Activated CD4-positive, alpha-beta T cell treated with anti-CD3 and anti-CD28 coated beads, Interleukin-10, Interleukin-2, amounts not matched to agents 100 ng/mL and 50 ng/mL, durations not matched to agents 16 hours and 8 hours (primary cell): ENCODE measurements around the gene NALCN.

Source experiments
- DNase-seq: peaks from one replicate; pipeline ENCODE4 v3.0.0-alpha.2; 2020

The NALCN gene

DNA sequence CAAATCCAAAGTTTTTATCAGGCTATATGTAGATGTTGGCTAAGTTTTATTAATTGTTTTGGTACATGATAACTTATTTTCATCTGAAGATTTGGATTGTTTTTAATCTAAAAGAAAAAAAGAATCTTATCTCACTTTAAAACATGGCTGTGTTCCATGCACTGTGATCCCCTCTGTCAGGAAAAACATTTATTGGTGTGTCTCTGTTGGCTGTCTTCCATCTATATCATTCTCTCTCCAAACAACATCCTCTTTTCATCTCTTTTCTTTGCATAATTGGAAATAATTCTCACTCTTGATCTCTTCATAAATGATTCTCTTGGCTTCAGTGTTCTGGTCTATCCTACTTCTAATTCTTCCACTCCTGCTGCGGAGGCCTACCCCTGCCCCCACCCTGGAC lies 4.2 kb downstream of the NALCN start:
- no peak for DNase-seq

DNA sequence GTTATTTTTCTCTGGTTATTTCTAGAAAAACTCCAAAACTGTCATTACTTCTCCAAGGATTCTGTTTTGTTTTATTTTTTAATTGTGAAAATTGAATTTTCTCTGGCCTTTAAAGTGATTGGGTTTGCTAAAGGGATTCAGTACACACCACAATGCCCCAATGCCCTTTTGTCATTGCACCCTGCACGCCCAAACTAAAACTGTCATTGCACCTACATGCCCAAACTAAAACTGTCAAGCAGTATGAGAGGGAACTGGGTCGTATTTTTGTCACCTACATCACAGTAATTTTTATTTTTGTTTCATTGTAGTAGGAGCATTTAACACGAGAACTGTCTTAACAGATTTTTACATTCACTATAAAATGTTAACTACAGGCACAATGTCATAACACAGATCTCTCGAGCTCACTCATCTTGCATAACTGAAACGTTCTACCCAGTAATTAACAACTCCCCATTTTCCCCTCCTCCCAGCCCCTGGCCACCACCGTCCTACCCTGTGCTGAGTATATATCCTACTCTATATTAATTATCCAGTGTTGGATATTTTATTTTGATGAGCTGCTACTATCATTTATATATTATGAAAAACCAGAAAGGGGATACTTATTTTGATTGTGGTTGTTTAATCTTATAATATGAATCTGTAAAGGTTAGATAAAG lies 7.2 kb downstream of the NALCN start:
- no peak for DNase-seq

DNA sequence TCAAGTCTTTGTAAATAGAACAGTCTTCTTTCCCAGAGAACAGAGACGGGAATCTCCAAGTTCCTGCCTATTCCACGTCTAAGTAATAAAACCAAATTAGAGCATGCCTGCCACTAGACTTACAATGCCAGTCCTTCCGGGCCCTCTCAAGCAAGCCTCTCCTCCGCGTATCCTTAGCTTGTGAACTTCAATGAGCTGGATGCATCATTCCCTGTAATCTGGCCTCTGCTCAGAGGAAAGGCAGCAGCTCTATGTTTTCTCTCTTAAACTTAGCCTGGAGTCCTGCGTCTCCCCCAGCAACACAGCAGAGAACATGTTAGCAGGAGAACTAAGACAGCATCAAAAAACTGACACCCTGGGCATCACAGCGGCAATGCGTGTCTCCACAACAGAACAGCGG lies 8.2 kb downstream of the NALCN start:
- no peak for DNase-seq

DNA sequence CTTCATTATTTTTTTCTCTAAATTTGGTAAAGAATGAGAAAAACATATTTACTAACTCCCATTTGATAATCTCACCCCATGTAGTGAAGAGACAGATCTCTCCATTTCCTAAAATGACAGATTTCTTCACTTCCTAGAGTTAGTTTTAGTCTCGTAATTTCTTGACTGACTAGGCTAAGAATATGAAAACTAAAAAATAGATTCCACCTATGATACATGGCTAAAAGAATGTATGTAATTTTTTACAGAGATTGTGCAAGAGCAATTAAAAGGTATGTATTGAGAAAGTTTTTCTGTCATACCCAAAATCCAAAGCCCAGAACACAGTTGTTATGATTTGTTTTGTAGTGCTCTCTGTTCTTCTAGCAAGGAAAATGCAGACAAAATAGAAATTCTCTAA lies 9.5 kb downstream of the NALCN start:
- no peak for DNase-seq

DNA sequence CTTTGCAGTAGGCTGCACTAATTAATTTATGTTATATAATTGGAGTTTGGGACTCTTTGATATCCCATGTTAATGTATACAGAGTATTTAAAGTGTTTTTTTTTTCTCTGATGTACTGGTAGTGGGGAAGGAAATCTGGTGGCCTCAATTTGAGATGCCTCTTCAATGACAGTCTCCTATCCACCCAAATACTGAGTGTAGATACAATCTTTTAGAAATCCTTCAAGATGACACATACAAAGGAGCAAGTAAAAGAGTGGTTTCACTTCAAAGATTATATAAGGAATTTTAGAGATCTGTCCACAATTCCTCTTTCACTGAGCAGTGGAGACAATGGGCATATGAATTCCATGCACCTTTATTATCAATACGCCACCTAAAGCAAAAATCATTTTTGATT lies 15.1 kb downstream of the NALCN start:
- no peak for DNase-seq

DNA sequence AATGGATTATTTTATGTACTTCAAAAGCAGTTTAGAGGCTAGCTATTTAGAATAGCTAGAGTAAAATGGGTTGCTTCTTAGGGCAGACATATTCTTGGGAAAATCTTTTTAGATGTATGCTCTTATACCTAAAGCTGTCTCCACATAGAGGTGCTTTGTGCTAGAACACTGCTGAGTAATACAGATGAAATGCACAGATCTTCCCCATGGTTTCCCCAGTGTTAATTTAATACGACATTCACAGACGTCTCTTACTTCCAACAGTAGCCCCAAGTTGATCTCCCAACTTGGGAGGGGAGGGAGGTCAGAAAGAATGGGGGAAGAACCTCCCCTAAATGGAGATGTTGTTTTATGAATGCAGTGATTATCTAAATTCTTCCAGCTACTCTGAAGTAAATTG lies 16.9 kb downstream of the NALCN start:
- no peak for DNase-seq

DNA sequence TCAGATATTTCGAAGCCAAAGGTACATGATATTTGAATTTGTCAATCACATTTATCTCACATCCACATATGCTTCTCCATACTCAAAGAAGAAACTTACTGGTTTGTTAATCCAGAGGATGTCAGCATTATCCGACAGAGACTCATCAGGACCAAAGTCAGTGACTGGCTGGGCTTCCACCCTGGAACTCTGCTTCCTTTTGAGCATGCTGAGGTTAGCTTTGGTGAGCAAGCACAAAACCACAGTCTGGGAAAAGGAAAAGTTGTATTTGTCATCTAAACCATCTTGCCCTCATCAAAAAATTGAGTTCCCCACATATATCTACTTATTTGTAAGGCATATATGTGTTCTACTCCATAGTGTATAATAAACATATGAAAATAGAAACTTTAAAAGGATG lies 17.4 kb downstream of the NALCN start:
- no peak for DNase-seq

DNA sequence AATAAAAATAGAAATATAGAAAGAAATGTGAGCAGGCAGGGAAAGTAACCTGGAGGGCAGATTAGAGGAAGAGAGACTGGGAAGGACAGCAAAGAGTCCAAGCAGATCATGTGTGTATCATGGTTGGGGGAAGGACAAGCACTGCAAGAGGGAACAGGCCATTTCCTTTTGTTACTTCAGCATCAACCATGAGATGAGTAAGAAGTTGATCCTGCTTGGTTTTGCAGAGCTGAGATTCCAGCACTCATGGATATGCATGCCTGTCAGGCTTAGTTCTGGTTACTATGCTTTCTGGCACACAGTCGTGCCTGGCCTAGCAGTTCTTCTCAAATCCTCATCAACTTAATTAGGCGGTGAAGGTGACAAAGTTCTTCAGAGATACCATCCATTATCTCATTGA lies 18.1 kb downstream of the NALCN start:
- DNase-seq = no peak

DNA sequence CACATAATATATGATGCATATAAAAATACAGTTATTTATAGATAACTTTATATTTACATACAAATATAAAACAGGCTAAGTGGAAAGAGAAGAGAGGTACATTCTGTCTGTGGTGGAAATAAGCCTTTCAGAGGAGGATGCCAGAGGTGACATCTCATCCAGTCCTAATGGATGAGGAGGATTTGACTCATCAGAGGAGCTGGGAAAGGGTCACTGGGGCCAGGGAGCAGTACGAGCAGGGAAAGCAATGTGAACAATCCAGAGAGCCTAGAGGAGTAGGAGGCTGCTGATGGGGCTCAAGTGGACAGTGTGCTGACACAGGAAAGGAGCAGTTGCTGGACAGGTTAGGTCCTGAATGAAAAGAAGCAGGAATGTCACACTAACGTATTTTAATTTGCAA lies 18.6 kb downstream of the NALCN start:
- DNase-seq = no peak

DNA sequence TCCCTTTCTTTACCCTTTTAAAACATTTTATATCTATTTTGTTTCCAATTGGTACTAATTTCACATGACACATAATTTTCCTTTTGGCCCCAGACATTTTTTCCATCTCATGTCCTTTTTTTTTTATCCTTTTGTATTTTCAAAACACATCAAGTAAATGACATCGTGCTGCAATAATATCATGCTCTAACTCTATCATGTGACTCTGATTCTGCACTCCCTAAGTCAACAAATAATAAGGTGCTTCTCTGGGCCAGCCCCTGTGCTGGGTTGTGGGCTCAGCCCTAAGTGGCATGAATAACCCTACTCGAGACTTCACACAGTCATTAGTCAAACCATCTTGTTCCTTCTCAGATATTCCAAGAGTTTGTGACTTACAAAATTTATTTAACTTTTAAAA lies 21.7 kb downstream of the NALCN start:
- DNase-seq = no peak

DNA sequence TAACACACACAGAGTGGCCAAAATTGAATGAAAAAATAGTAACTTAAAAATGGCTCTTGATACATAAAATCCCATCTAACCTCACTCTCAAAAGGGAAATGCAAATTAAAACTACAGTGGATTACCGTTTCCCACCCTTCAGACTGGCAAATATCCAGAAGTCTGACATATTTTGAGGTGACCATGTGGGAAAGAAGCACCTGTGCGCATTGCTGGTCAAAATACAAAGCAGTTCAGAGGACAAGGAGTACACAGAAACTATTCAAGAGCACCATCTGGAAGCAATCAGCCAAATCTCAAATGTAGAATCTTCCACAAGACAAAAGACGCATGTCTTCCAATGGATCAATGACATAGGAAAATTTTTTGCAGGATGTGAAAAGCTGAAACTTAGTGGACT lies 23.2 kb downstream of the NALCN start:
- no peak for DNase-seq

DNA sequence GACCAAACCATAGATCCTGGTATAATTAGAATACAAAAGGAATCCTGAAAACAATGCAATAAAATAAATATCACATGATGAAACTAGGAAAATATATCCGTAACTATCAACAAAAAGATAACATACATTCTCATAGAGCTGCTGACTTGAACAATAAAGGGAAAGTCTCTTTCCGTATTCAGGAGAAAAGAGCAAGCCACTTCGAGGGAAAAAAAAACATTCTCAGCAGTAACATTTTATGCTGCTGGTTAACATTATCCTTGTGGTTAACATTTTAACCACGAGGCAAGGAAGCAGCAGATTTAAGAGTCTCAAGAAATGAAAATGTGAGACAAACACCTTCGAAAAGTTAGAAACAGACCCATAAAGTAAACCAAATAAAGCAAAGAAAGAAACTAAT lies 25.8 kb downstream of the NALCN start:
- no peak for DNase-seq

DNA sequence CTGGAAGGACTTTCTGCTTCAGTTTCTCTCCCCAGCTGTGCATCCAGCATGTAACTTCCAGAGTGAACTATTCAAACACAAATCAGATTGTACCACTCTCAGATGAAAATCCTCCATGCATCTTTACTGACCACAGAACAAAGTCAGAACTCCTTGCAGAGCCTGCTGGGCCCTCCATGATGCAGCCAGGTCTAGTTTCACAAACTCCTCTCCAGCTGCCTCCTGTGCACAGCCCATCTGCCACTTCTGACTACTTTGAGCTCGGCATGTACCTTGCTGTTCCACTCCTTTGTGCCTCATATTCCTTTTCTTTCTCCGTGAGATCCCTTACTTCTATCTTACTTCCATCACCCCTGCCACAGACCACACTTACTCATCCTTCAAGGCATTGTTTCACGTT lies 31.4 kb downstream of the NALCN start:
- no peak for DNase-seq

DNA sequence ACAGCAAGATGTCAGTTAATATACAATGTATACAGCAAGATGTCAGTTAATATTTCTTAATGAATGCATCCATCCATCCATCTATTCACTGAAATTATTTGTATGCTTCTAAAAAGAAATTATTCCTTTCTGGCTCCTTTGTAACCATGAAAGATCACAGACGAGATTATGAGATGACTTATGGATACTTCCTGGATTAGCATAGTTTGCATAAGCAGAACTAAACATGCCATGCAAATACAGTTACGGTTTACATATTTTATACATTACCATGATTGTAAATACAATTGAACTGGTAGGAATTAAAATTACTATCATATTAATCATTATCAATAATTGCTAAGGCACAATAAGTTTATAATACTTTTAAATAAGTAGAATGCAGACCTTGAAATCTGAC lies 32.7 kb downstream of the NALCN start:
- DNase-seq = no peak

DNA sequence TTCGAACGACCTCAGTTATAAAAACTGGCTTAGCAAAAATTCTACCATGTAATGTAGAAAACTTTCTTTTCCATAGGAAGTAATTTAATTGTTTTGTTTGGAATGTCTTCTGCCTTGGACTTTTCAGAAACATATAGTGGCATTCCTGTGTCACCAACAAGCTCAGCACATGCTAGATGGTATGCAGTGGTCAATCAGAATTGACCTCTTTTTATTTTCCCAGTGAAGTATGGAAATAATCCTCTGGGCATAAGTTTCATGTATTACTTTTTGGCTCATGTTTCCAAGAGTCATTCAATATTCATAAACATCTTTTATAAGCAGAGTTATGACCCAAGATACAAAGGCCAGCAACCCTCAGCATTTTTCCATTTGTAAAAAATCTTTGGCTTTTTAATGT lies 33.6 kb downstream of the NALCN start:
- no peak for DNase-seq

DNA sequence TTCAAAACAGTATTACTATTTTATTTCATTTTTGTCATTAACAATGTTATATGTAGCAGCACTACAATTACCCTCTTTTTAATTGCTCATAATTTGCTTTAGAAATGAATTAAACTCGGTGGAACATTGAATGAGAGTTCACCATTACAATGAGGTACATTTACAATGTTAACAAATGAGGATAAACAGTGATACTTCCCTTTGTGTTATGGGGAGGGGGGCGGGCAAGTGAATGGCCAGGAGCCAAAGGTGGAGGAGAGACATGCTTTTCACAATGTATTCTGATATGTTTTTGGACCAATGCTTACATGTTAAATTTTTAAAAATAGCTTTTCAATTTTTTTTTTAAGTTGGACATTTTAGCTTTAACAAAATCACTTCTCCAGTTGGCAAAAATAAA lies 34.2 kb downstream of the NALCN start:
- no peak for DNase-seq

DNA sequence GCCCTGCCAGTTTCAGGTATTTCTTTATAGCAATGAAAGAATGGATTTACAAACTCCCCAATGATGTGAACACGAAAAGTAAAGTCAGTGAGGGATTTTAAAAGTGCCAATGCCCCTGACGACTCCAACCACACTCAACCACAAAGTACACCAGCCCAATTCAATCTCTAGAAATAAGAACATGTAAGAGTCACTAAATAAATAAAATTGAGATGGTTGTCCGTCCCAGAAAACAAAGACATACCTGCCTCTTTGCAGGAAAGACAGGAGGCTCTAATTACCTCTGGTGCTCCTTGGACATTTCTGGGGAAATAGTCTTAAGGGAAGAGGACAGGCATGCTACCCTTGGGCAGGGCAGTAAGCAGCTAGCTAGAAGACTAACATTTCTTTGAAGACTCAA lies 55.8 kb downstream of the NALCN start:
- no peak for DNase-seq

DNA sequence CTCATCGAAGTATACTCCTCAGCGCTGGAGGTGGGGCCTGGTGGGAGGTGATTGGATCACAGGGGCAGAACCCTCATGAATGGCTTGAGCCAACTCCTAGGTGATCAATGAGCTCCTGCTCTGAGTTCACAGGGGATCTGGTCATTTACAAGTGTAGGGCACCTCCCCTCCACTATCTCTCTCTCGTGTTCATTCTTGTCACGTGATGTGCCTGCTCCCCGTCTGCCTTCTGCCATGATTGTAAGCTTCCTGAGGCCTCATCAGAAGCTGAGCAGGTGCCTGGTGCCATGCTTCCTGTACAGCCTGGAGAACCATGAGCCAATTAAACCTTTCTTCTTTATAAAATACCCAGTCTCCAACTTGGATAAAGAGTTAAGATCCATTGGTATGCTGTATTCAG lies 61.4 kb downstream of the NALCN start:
- no peak for DNase-seq

DNA sequence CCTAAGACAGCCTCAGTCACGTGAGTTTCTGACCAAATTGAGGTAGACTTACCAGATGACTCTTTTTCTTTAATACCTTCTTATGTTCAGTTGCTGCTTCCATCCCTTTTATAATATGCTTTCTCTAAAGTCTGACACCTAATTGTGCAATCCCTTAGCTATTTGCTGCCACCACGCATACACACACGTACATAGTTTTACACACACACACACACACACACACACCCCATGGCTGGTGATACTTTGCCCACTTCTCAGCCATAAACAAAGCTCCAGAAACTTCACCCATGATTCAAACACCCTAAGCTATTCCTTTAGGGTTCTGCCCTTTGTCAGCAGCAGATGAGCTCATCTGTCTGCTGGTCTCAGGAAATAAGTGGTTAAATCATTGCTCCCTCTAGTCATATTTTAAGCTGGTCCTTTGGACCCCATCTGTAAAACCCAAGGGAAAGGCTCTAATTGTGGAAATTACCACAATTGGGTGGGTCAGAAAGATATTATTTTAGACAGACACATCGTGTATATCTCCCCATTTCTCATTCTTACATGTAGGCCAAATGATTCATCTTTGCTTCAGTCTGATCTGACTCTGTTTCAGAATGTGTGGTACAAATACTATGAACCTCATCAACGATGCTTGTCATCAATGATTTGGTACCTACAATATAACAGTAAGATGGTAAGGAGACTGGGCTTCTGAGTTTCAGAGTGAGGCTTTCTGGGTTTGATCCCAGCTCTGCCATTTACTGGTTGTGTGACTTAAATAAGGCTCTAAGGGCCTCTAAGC lies 69.2 kb downstream of the NALCN start:
- DNase-seq = peak; percentile 1

DNA sequence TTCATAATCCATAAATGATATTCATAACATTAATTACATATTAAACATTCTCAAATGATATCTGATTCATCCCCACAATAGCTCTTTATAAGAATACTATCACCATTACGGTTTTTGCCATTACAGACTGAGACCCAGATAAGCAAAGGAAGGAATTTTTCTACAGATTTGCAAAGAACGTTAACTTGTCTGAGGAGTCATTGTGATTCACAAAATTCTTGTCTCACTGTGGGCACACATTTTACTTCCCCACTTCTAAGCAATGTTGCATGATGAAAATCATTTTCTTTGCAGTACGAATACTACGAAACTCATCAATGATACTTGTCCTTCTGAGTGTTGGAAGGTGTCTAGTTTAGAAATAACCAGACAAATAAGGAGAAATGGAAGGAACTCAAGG lies 70.1 kb downstream of the NALCN start:
- no peak for DNase-seq

DNA sequence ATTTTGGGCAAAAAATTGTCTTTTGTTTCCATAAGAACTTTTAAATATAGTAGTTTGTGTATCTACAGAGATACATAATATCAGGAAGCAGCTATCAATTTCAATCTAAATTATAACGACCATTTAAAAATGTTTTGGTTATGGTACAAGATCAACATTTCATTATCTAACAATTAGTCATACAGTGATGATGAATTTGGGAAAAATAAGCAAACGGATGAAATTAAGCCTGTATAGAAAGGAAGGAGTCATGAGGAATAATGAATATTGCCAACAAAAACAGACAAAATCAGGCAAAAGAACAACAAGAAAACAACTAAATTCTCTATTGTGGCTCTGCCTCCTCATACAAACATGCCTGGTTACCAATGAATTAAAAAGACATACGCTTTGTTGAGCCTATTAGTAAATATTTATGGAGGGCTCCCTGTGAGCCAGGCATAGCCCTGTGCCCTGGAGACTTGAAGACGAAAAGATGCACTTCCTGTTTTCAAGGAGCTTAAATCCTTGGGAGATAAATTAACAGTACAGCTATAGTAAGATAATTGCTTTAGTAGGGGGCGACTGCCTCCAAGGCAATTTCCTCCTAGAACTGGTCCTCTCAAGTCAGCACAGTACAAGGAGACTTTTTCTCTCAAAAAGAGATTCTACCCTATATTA lies 73.0 kb downstream of the NALCN start:
- DNase-seq = no peak

DNA sequence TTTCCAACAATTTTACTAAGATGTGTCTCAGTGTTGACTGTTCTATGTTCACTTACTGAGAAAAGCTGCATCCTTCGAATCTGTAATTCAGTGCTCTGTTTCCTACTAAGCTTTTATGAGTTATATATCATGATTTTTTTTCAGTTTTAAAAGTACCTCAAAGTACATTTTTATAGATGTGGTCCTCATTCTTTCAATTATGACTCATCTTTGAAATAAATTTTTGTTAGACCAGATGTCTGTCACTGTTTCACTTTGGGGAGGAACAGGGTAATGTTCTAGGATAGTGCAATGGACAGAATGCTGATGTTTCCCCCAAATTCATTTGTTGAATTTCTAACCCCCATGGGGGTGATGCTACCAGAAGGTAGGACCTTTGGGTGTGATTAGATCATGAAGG lies 74.8 kb downstream of the NALCN start:
- no peak for DNase-seq

DNA sequence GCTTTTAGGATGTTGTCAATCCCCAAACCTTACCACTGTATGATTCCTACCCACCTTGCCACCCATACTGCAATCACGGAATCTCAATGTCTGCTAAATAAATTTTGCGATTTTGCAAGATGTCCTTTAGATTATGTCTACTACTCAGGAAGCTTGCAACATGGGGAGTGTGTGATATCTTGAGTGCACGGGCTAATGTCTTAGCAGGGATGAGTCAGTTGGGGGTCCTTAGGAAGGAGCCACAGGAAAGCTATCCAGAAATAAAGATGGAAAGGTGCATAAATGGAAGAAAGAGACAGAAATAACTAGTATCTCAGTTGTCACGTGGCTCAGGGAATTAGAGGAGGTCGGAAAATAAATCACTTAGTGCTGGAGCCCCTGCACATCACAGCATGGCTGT lies 77.1 kb downstream of the NALCN start:
- no peak for DNase-seq

DNA sequence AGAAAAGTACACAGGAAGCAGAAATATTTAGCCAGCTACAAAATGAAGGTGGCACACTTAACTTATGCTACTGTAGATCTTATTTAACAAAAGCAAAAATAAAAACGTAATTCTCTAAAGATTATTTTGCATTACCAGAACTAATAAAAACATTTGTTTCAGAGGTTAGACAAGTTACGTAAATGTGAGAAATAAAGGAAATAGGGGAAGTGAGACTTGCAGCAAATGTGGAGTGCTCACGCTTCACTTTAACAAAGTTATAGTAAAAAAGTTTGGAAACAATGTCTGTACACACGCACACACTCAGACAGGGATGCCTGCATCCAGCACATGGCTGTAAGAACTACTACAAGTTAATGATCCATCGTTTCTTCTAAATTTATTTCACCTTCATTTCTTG lies 83.7 kb downstream of the NALCN start:
- no peak for DNase-seq

DNA sequence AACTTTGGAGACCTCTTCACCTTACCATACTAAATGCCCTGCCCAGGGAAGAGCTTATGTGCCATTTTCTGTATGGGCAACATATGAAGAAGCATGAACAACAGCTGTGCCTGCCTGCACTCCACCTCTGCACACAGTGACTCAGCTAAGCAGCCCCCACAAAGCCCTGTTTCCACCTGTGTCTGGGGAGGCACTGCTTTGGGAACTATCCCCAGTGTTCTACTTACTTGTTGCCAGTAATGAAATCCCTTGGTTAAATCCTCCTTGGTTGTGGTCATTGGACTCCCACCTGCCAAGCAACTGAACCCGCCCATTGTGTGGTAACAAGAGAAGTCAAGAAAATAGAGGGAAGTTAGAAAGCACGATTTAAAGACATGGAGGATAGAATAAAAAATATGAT lies 84.6 kb downstream of the NALCN start:
- no peak for DNase-seq
